Measurements from ENCODE around the gene ADAMTS3. TPM values are rescaled to one million over a fixed set of nuclear protein-coding genes. Genes with fewer than 3 reads are reported as not detected.

ADAMTS3 gene
- total RNA-seq, 1 donor from 2014 or later: not detected

DNA sequence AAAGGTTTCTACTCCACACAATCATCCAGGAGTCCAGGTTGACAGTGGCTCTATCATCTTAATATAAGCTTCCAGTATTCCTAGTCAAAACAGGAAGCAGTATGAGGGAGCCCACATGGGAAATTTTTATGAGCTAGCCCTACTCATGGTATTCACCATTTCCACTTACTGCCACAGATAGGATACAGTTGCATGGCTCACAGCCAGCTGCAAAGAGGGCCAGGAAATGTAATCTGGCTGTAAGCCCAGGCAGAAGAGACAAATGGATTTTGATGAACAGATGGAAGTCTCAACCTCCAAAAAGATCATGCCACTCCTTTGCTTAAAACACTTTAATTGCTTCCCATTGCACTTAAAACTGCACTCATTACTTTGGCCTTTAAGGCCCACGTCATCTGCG, 150.6 kb downstream of the ADAMTS3 start:
- no peaks in the 10 kb centered on the region for H3K36me3 Mint-ChIP-seq (ENCODE audit: low read depth)
- no peaks in the 10 kb centered on the region for H3K27me3 Mint-ChIP-seq (ENCODE audit: low read depth)
- H3K4me1 Mint-ChIP-seq (ENCODE audit: low read depth): no peaks in the 10 kb centered on the region
- intact Hi-C loops (cut with micrococcal nuclease): no loop called here
- no peak overlapping the region for H3K27ac Mint-ChIP-seq
- no peak for DNase-seq (ENCODE audit: low spot score)
- no peak overlapping the region for H3K4me3 Mint-ChIP-seq (ENCODE audit: low read depth)
- H3K9me3 Mint-ChIP-seq: no peaks in the 10 kb centered on the region

DNA sequence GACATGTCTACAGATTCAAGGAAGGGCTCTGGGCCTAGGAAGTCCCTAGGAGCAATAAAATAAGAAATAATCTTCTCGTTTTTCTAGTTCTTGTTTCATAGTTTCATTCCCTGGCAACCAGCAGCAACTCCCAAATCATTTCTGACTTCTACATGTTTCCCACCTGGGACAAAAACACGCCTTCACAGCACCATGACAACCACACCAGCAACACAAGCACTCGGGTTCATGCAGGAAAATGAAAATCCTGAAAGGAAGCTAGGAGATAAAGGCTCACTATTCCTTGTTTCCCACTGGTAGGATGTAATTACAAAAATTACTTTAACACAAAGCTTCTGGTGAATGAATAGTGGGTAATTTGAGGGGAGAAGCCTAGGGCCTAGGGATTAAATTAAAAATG, 158.9 kb downstream of the ADAMTS3 start:
- no peaks in the 10 kb centered on the region for H3K4me1 Mint-ChIP-seq (ENCODE audit: low read depth)
- H3K9me3 Mint-ChIP-seq: no peaks in the 10 kb centered on the region

DNA sequence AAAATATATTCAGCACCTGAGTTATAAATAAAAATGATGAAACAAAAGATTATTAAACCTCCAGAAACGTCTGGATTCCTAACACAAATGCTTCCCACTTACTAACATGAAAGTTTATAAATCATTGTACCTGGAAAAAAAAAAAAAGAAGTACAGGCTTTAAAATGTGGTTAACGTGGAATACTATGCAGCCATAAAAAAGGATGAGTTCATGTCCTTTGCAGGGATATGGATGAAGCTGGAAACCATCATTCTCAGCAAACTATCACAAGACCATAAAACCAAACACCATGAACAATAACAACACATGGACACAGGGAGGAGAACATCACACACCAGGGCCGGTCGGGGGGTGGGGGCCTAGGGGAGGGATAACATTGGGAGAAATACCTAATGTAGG, 160.5 kb downstream of the ADAMTS3 start:
- H3K4me1 Mint-ChIP-seq (ENCODE audit: low read depth): no peaks in the 10 kb centered on the region
- intact Hi-C loops (cut with micrococcal nuclease): no loop called here
- DNase-seq (ENCODE audit: low spot score): no peak
- no peak overlapping the region for H3K4me3 Mint-ChIP-seq (ENCODE audit: low read depth)
- H3K27me3 Mint-ChIP-seq (ENCODE audit: low read depth): no peaks in the 10 kb centered on the region
- H3K9me3 Mint-ChIP-seq: no peaks in the 10 kb centered on the region
- H3K36me3 Mint-ChIP-seq (ENCODE audit: low read depth): no peaks in the 10 kb centered on the region
- no peak overlapping the region for H3K27ac Mint-ChIP-seq

More for the DNA sequence above, 158.9 kb downstream of the ADAMTS3 start:
- H3K36me3 Mint-ChIP-seq (ENCODE audit: low read depth): no peaks in the 10 kb centered on the region
- no peak for DNase-seq (ENCODE audit: low spot score)
- intact Hi-C loops (cut with micrococcal nuclease): no loop called here
- no peak overlapping the region for H3K4me3 Mint-ChIP-seq (ENCODE audit: low read depth)
- H3K27me3 Mint-ChIP-seq (ENCODE audit: low read depth): no peaks in the 10 kb centered on the region
- no peak overlapping the region for H3K27ac Mint-ChIP-seq

DNA sequence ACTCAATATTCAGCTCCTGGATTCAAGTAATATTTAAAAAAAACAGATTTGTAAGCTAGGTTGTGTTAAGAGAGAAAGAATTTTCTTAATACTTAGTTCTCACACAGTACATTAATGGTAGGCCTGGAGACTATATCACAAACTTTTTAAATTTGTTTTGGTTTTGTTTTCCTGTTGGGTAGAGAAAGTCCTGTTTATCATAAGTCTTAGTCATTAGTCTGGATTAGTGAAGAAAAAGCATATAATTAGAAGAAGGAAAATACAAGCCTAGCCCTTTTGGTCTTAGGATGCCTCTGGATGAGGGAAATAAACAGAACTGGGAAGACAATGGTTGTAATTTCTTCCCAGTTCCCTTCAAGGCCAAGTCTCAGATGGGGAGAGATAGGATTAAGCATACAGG, 163.6 kb downstream of the ADAMTS3 start:
- intact Hi-C loops (cut with micrococcal nuclease): no loop called here
- Mint-ChIP-seq H3K27ac (no peak overlapping the region), H3K4me1 (ENCODE audit: low read depth) (no peaks in the 10 kb centered on the region), H3K4me3 (ENCODE audit: low read depth) (no peak overlapping the region), H3K36me3 (ENCODE audit: low read depth) (no peaks in the 10 kb centered on the region), H3K27me3 (ENCODE audit: low read depth) (no peaks in the 10 kb centered on the region), H3K9me3 (no peaks in the 10 kb centered on the region)
- no peak for DNase-seq (ENCODE audit: low spot score)

DNA sequence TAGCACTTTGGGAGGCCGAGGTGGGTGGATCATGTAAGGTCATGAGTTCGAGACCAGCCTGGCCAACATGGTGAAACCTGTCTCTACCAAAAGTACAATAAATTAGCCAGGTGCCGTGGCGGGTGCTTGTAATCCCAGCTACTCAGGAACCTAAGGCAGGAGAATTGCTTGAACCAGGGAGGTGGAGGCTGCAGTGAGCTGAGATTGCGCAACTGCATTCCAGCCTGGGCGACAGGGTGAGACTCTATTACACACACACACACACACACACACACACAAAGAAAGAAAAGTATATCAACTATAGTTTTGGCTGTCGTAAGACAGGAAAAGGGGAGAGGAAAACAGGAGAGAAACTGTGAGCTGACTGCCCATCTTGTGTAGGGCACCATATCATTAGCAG, 171.7 kb downstream of the ADAMTS3 start:
- H3K27me3 Mint-ChIP-seq (ENCODE audit: low read depth): no peaks in the 10 kb centered on the region
- no peaks in the 10 kb centered on the region for H3K9me3 Mint-ChIP-seq
- intact Hi-C loops (cut with micrococcal nuclease): no loop called here
- no peak overlapping the region for H3K4me3 Mint-ChIP-seq (ENCODE audit: low read depth)
- no peaks in the 10 kb centered on the region for H3K4me1 Mint-ChIP-seq (ENCODE audit: low read depth)
- no peak overlapping the region for H3K27ac Mint-ChIP-seq
- no peaks in the 10 kb centered on the region for H3K36me3 Mint-ChIP-seq (ENCODE audit: low read depth)
- DNase-seq (ENCODE audit: low spot score): no peak

DNA sequence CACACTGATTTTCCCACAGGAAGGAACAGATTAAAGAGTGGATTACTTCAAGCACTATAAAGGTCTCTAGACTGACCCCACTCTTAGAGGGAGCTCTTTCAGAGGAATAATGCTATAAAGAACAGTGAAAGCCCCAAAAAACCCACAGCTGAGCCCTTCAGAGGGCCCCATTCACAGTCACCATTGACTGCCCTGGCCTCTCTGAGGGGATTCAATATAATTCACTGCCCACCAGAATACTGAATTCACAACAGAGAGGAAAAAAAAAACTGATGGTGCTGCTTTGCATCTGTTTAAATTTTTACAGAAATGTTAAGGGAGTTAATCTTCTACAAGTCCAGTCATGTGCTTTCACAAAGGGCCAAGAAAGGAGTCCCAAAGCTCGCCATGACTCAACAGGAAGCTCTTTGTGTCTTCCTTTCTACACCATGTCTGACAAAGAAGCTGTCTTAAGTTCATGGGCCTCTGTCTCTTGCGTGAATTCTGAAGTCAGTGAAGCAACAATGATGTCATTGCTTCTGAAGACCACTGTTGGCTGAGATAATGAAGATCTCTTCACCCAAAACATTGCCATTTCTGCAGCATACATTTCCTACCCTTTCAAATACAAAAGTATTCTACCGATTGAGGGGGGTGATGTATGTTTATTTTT, 174.9 kb downstream of the ADAMTS3 start:
- H3K9me3 Mint-ChIP-seq: no peaks in the 10 kb centered on the region
- H3K4me3 Mint-ChIP-seq (ENCODE audit: low read depth): no peak overlapping the region
- H3K27ac Mint-ChIP-seq: no peak overlapping the region
- intact Hi-C loops (cut with micrococcal nuclease): no loop called here
- no peaks in the 10 kb centered on the region for H3K36me3 Mint-ChIP-seq (ENCODE audit: low read depth)
- H3K27me3 Mint-ChIP-seq (ENCODE audit: low read depth): no peaks in the 10 kb centered on the region
- no peak for DNase-seq (ENCODE audit: low spot score)
- H3K4me1 Mint-ChIP-seq (ENCODE audit: low read depth): no peaks in the 10 kb centered on the region

DNA sequence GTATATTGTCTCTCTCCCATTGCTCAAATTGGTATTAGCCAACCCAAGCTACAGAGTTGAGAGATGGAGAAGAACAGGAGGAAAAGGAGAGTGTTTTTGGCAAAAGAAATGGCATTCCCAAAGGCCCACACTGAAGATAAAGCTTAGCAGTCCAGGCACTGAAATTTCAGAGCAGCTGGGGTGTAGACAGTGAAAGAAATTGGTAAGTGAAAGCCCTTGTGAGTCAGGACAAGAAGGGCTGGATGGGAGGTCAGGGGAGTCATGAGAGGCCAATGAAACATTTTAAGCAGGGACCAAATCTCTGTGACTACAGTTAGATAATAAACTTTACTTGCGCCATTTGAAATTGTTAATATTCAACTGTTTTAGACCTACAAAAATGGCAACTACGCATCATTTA, 177.7 kb downstream of the ADAMTS3 start:
- intact Hi-C loops (cut with micrococcal nuclease): no loop called here
- no peaks in the 10 kb centered on the region for H3K9me3 Mint-ChIP-seq
- no peak overlapping the region for H3K4me3 Mint-ChIP-seq (ENCODE audit: low read depth)
- H3K27me3 Mint-ChIP-seq (ENCODE audit: low read depth): no peaks in the 10 kb centered on the region
- H3K27ac Mint-ChIP-seq: no peak overlapping the region
- H3K4me1 Mint-ChIP-seq (ENCODE audit: low read depth): no peaks in the 10 kb centered on the region
- DNase-seq (ENCODE audit: low spot score): no peak
- H3K36me3 Mint-ChIP-seq (ENCODE audit: low read depth): no peaks in the 10 kb centered on the region

DNA sequence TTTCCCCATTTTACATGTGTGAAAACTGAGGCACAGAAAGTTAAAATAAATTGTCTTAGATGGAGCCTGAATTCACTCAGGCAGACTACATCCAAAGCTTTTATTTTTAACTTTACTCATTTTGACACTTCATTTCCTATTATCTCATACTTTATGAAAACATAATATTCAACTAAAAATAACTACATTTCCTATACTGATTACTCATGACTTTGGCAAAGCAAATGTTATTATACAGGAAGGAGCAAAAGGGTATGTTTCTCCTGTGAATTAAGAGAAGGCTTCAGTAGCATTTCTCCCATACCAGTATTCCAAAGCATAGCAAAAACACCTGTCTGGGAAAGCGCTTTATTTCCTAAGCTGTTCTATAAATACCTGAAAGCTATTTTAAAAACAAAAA, 178.6 kb downstream of the ADAMTS3 start:
- H3K36me3 Mint-ChIP-seq (ENCODE audit: low read depth): no peaks in the 10 kb centered on the region
- no peaks in the 10 kb centered on the region for H3K27me3 Mint-ChIP-seq (ENCODE audit: low read depth)
- intact Hi-C loops (cut with micrococcal nuclease): no loop called here
- H3K9me3 Mint-ChIP-seq: no peaks in the 10 kb centered on the region
- no peak overlapping the region for H3K27ac Mint-ChIP-seq
- H3K4me3 Mint-ChIP-seq (ENCODE audit: low read depth): no peak overlapping the region
- H3K4me1 Mint-ChIP-seq (ENCODE audit: low read depth): no peaks in the 10 kb centered on the region
- no peak for DNase-seq (ENCODE audit: low spot score)

DNA sequence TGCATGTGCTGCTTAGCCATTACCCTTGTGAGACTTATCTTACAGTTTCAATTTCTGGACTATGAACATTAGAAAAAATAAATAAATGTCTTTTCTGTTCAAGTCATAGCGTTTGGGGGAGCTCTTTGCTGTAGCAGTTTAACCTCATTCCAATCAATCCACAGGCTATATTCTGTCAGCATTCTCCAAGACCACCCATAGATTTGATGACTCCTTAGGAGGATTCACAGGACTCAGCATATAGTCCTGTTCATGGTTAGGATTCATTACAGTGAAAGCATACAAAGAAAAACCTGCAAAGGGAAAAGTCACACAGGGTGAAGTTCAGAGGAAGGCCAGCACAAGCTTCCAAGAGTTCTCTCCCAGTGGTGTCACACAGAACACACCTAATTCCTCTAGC, 180.5 kb downstream of the ADAMTS3 start:
- Mint-ChIP-seq H3K27me3 (ENCODE audit: low read depth) (no peaks in the 10 kb centered on the region), H3K36me3 (ENCODE audit: low read depth) (no peaks in the 10 kb centered on the region), H3K4me3 (ENCODE audit: low read depth) (no peak overlapping the region), H3K4me1 (ENCODE audit: low read depth) (no peaks in the 10 kb centered on the region), H3K9me3 (no peaks in the 10 kb centered on the region), H3K27ac (no peak overlapping the region)
- DNase-seq (ENCODE audit: low spot score): no peak
- intact Hi-C loops (cut with micrococcal nuclease): no loop called here

DNA sequence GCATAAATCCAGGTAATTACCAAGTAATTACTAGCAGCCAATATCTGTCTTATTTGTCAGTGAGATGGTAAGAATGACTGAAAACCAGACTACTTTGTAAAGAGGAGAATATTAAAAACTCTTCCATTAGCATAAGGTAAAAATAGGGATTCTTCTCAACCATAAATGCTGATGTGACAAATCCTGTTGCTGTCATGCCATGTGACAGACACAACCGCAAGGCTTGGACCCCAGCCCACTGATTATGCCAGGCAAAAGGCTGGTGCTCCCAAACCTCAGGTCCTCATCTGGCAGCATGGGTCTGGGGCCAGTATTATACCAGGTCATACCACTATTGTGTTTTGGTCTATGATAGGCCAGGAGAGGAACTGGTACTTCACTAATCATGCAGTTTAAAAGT, 181.1 kb downstream of the ADAMTS3 start:
- intact Hi-C loops (cut with micrococcal nuclease): no loop called here
- no peak for DNase-seq (ENCODE audit: low spot score)
- Mint-ChIP-seq H3K4me1 (ENCODE audit: low read depth) (no peaks in the 10 kb centered on the region), H3K4me3 (ENCODE audit: low read depth) (no peak overlapping the region), H3K9me3 (no peaks in the 10 kb centered on the region), H3K36me3 (ENCODE audit: low read depth) (no peaks in the 10 kb centered on the region), H3K27ac (no peak overlapping the region), H3K27me3 (ENCODE audit: low read depth) (no peaks in the 10 kb centered on the region)

DNA sequence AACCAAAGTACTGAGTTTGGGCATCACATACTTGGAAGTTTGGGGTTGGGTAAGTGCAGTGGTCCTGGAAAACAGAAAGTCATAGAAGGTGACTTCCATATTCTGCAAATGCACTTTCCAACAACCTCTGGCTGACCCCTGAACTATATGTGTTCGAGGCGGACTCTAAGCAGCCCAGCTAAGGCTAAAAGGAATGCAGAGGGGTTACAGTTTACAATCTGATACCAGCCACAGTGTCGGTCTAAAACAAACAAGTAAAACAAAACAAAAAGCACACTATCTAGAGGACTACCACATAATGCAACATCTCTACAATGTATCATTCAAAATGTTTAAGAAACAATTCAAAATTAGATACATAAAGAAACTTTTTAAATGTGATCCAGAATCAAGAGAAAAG, 185.6 kb downstream of the ADAMTS3 start:
- intact Hi-C loops (cut with micrococcal nuclease): no loop called here
- H3K9me3 Mint-ChIP-seq: no peaks in the 10 kb centered on the region
- no peaks in the 10 kb centered on the region for H3K27me3 Mint-ChIP-seq (ENCODE audit: low read depth)
- DNase-seq (ENCODE audit: low spot score): no peak
- H3K4me3 Mint-ChIP-seq (ENCODE audit: low read depth): no peak overlapping the region
- no peaks in the 10 kb centered on the region for H3K36me3 Mint-ChIP-seq (ENCODE audit: low read depth)
- H3K4me1 Mint-ChIP-seq (ENCODE audit: low read depth): no peaks in the 10 kb centered on the region
- H3K27ac Mint-ChIP-seq: no peak overlapping the region

DNA sequence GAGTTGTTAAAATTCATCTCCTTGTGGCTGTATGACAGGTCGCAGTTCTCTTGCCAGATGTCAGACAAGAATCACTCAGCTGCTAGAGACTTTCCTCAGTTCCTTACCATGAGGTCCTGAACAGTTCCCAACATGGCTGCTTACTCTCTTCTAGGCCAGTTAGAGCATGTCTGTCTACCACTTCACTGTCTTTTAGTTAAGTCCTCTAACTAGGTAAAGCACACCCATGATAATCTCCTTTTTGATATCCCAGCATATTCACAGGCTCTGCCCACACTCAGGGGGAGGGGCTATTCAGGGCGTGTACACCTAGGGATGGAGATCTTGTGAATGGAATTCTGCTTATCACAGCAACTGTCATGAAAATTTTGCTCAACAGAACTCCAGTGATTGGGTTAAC, 190.1 kb downstream of the ADAMTS3 start:
- H3K4me1 Mint-ChIP-seq (ENCODE audit: low read depth): no peaks in the 10 kb centered on the region
- intact Hi-C loops (cut with micrococcal nuclease): no loop called here
- H3K27ac Mint-ChIP-seq: no peak overlapping the region
- H3K9me3 Mint-ChIP-seq: no peaks in the 10 kb centered on the region
- no peaks in the 10 kb centered on the region for H3K27me3 Mint-ChIP-seq (ENCODE audit: low read depth)
- H3K36me3 Mint-ChIP-seq (ENCODE audit: low read depth): no peaks in the 10 kb centered on the region
- H3K4me3 Mint-ChIP-seq (ENCODE audit: low read depth): no peak overlapping the region
- no peak for DNase-seq (ENCODE audit: low spot score)

DNA sequence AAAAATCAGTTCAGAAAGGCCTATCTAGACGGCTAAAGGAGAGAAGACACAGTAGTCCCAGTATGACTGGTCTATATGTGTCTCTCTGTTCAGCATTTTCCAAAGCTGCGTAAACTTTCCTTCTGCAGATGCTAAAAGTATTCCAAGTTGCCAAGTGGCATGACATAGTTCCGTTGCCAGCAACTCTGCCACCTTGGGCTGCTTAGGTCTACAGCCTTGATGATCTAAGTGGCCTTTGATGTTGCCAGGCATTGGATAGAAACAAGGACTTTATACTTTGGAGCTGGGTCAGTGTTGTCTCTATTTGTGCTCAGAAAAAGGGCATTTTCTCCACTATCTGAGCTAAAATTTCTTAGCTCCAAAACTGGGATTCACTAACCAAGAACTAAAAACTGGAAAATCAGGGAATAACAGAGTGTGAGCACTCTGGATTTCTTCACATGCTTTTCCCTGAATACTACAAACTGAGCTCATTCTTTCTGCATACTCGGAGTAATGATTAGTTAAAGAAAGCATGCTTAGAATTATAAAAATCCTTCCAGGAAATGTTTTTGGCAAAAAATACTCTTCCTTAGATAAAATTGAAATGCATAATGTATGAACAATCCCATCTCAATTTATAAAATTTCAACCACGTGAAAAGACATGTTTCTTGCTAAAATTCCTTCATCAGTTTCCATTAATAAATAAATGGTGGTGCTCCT, 191.4 kb downstream of the ADAMTS3 start:
- Mint-ChIP-seq H3K4me1 (ENCODE audit: low read depth) (no peaks in the 10 kb centered on the region), H3K27ac (no peak overlapping the region), H3K27me3 (ENCODE audit: low read depth) (no peaks in the 10 kb centered on the region), H3K9me3 (no peaks in the 10 kb centered on the region), H3K36me3 (ENCODE audit: low read depth) (no peaks in the 10 kb centered on the region), H3K4me3 (ENCODE audit: low read depth) (no peak overlapping the region)
- DNase-seq (ENCODE audit: low spot score): no peak
- intact Hi-C loops (cut with micrococcal nuclease): no loop called here

Measured in activated T-helper 2 cell treated with anti-CD3 and anti-CD28 coated beads, Interferon-gamma antibody, Interleukin-2, Interleukin-4, amounts not matched to agents 10 μg/mL and 5 μg/mL and 100 μg/mL, durations not matched to agents 14 hours and 24 hours and 36 hours (primary cell).